Pons (tissue), 1 donor: ENCODE data around the gene CNTNAP3.
"Not testable (repeated sequence)": the region's sequence is repeated elsewhere in the genome, so short reads cannot be mapped to it uniquely, and the experiment has no call there.

Experiments used
- DNase-seq: peaks from one replicate; pipeline ENCODE4 v3.0.0-alpha.2; 2016; ENCODE audit warnings: low spot score

Gene CNTNAP3

DNA sequence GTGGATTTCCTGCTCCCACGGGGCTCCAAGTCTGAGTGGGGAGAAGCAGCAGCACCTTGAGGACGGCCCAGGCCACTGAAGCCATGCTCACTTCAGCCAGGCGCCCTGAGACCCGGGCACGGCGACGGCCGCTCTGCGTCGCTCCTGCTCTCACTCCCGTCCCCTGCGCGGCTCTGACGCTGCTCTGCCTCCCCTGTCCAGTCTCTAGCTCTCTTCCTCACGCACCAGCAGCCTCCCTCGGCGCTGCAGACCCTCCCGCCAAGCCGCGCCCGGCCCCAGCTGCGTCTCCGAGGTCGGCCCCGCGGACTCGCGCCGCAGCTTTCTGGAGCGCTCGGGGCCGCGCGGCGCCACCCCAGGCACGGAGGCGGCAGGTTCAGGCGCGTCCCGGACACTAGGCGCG lies at the start of gene CNTNAP3:
Gene CNTNAP3 (minus strand): TSS at position 188 of the 400 bp plus-strand sequence. CDS start 103 bp downstream, at position 85.
- DNase-seq: not testable (repeated sequence)

DNA sequence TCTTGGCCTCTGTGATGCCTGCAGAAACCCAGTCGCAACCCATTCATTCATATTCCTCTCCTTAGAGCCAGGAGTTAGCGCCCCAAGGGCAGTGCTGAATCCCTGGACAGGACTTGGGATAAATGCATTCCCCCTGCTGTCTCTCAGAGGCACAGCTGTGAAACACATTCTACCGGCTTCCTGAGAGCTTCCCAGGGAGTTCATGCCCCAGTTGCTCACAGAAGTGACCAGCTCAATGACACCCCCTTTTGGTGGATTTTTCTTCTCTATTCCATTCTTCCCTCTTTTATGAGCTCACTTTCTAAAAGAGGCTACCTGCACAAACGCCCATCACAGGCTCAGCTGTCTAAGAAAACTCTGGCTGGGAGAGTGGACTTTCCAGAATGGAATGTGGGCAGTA lies 8.0 kb downstream of the CNTNAP3 start:
- not testable (repeated sequence) for DNase-seq

DNA sequence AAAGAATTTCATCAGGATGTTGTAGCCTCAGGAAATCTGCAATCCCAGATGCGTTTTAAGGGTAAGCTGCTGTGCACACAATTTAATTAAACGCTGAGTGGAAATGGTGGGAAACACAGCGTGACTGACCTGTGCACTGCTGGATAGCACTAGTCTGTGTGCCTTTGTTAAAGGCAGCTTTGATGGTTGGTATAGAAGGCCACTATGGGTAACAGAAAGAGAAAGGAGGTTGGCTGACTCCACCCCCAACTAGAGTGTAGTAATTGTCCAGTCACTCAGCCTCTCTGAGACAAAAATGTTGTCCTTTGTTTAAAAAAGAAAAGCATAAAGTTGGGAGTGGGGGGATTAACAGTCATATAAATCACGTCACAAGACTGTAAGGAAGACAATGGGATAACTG lies 45.5 kb downstream of the CNTNAP3 start:
- not testable (repeated sequence) for DNase-seq

DNA sequence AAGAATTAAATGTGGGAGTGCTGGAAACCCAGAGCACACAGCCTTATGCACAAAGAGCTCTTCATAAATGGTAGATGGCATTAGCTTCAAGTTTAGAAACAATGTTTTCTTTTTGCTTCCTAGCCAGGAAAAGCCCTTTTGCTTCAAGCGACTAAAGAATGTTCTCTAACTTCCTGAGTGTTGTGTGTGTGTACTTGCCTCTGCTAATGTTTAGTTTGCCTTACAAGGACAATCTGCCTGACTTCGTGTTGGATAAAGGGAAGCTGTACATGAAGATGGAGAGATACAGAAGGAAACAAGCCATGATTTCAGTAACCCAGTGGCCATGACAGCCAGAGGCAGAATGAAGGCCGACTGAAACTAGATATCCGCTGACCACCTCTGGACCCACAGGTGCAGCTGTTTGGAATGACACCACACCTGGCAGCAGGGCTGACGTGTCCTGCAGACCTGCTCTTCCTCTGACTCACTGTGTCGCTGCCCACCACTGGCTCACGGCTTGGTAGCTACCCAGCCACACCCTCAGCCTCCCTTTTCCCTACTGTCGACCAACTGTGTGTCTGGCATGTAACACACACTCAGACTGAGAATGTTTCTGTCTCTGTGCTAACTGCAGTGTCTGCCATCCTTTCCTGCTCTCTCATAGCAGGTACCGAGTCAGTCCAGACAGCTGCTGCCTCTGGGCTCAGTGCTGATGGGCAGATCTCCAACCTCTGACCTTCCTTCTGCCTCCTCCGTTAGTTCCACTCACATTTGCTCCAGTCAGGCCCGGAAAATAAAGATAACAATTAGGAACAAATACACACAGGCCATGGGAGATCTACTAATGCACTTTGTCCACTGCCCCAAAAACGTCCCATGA lies 55.6 kb downstream of the CNTNAP3 start:
- not testable (repeated sequence) for DNase-seq

DNA sequence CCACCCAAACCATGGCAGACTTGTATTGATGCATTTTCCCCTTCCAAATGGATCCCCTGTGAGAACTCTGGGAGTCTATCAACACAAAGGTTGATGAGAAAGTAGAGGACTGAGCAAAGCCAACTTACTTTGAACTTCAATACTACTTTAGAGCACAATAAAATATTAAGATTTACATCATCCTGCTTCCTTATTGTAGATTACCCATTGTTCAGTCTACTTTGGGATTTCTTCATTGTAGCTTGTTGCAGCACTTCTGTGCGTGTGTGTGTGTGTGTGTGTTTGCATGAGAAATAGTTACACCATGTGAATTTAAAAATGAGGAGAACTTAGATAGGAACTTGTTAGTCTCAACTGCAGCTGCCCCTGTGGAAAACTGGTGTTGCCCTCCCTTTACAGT lies 72.0 kb downstream of the CNTNAP3 start:
- not testable (repeated sequence) for DNase-seq

DNA sequence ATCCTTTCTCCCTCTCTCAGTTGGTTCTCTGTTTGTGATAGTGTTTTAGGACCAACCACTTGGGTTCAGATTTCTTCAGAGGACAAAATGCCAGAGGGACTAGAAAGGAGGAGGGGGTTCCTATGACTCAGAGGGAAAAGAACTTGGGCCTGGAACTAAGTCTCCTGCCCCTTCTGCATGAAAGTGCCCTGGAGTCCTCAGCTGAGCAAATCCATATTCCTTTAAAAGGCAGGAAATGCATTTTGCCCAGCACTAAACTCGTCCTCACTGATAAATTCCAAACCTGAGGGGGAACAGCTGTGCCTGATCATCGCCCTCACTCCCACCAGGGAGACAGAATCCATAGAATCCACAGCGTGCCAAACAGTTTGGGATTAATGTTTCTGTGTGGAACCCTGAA lies 78.2 kb downstream of the CNTNAP3 start:
- DNase-seq: not testable (repeated sequence)

DNA sequence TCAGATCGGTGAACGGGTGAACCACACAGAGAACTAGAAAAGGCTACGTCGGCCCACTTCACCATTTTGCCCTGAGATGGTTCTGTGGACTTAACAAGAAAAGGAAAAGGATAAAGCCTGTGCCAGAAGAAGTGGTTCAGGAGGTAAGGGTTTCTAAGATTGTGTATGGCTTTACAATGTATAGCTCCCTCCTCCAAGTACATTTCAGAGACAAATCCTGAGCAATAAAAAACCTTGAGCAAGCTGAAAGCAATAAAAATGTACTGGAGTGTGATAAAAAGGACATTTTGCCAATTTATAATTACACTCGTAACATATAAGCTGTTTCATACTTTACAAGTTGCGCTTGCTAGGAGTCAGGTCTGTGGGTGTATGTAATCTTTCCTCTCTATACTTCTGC lies 81.3 kb downstream of the CNTNAP3 start:
- not testable (repeated sequence) for DNase-seq

DNA sequence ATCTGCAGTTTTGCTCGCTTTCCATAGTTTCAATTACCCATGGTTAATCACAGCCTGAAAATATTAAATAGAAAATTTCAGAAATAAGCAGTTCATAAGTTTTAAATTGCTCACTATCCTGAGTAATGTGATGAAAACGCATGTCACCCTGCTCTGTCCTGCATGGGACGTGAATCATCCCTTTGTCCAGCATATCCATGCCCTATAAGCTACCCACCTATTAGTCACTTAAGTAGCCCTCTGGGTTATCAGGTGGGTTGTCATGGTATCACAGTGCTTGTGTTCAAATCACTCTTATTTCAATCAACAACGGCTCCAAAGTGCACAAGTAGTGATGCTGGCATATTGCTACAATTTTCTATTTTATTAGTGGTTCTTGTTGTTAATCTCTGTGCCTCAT lies 82.1 kb downstream of the CNTNAP3 start:
- not testable (repeated sequence) for DNase-seq

DNA sequence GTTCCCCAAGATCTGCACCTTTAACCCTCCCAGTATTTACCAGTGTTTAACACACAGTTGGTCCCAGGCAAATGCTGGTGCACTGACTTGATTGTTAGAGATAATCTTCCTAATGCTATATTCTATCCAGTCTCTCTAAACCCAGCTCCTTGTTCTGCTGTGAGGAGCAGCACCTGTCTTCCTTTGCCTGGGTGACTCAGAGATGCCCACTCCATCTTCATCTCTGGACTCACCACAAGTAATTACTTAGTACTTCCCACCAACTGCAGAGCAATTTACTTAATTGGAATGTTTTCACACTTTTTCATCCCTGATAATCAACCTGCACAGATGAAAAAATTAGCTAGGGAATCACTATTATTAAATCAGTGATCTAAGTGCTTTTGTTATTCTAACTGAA lies 87.6 kb downstream of the CNTNAP3 start:
- DNase-seq: not testable (repeated sequence)

DNA sequence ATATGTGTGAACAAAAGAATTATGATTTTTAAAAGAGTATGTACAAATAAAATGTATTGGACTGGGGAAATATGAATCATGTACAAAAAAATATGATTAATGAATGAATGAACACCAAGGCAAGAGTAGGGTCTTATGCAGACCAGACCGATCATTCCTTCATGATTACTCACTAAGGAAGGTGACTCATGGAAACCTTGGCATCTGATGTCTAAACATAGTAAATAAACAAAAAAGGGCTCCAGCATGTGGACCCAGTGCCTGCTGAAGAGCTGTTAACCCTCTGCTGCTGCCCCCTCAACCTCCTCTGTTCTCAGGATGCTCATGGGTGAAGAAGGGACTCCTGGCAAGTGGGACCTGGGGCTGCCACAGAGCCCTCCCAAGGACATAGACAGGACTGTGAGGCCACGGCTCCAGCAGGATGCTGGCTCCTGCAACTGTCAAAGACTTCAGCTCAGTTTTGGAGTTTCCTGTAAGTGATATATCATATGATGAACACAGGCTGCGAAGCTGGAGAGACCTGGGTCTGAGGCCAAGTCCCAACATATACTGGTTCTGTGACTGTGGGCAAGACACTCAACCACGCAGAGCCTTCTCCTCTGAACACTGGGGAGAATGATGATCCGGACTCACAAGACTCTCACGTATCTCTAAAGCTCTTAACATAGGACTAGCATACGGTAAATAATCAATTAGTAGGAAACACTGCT lies 89.8 kb downstream of the CNTNAP3 start:
- DNase-seq: not testable (repeated sequence)

DNA sequence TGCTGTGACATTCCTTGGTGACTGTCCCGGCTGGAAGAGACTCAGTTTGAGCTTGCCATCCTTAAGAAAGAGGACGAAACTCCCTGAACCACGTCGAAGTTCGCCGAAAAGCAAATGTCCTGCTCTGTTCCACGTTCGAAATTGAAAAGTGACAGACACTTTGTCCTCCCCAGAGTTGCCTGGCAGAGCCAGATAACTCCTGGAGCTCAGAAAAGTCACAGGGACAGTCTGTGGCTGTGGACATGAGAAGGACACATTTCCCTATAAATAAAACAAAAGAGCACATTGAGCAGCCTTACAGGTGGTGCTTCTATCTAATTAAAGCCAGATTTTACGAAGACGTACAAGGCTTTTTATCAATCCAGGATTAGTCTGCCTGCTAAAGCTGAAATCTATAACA lies 116.6 kb downstream of the CNTNAP3 start:
- not testable (repeated sequence) for DNase-seq

DNA sequence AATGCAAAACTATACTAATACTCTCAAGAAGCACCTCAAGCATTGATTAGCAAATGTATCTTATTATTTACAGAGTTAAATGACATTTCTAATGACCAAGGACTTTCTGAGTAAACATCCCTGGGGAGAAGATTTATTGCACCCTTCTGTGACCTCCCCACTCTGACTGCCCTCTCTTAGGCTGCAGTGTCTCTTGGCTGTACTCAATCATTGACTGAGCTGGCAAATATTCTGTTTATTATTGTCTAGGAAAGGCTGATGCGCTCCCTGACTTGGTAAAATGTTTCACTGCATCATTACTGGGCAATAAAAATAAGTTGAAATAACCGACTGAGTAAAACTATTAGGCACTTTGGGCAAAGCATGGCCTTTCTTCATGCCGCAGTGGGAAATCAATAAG lies 130.3 kb downstream of the CNTNAP3 start:
- DNase-seq: not testable (repeated sequence)

DNA sequence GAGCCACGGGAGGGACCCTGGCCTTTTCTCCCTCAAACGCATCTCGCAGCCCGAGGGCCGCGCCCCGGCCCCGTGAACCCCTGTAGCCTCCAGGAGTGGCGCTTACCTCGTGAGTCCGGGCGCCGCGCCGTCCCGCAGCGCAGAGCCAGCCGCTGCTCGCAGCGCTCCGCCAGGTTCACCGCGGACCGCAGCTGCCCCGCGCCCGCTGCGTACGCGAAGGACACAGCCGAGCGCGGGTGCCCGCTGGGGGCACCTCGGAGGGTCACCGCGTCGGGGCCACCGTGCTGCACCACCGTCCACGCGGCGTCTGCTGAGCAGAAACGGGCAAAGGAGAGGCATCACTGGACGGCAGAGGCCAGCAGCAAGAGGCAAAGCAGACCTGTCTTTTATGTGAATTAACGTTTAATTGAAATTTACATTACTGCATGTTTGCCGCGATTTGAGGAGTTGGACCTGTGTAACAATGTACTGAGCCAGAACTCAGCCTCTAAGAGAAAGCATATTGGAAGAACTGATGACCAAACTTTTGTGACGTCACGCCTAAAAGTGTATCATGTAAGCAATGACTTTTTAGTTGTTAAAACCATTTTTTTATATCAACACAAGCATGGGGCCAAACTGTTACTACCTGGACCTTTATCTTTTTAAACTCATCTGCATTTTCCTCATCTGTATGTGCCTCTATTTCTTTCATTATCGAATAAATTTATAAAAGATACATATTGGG lies 155.0 kb downstream of the CNTNAP3 start:
- DNase-seq: not testable (repeated sequence)

DNA sequence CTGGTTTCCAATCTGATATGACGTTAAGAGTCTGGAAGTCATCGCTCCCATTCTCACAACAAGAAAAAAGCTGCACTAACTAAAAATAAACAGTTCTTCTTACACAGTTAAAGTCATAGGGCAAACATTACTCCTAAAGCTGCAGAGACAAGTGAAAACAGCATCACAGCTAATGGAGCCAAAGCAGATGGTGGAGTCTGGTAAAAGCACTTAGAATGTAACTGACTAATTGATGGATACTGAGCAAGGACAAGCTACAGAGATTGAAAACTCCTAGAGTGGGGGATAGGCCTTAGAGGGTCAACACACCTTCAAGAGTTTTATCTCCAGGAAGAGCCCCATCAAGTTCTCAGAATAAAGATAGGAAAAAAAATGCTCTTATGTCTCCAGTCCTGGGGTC lies 166.6 kb downstream of the CNTNAP3 start:
- DNase-seq: peak; percentile 1

DNA sequence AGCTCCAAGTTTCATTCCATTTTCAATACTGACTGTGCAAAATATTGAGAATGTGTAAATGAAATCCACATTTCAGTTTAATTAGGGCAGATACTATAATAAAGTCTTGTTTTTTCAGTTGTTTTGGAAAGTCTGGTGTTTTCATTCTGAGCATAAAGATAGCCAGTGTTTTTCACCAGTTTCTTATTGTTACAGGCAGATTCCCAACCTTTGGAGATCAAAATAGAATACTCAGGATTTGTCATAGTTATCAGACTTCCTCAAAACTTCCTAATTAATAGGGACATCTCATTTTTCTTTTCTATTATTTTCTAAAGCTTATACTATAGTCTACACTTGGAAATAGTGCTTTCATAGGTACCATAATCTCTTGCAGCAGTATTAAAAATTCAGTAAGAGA lies 176.2 kb downstream of the CNTNAP3 start:
- DNase-seq: not testable (repeated sequence)

DNA sequence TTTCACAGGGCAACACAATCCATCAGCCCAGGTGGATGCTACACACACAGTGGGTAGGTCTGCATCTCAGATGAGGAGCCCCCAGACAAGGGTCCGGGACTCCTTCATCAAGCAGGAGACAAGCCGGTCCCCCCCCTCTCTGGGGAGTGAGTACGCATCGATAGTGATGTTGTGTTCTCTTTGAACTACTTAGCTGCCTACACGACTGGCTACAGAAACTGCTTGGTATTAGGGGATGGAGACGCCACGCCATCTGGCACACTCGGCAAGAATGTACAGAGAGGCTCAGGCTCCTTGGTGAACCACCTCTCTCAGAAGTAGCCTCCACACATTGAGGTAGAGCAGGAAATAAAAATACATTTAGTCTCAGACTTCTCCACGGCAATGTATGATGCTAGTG lies 179.8 kb downstream of the CNTNAP3 start:
- DNase-seq: no peak

DNA sequence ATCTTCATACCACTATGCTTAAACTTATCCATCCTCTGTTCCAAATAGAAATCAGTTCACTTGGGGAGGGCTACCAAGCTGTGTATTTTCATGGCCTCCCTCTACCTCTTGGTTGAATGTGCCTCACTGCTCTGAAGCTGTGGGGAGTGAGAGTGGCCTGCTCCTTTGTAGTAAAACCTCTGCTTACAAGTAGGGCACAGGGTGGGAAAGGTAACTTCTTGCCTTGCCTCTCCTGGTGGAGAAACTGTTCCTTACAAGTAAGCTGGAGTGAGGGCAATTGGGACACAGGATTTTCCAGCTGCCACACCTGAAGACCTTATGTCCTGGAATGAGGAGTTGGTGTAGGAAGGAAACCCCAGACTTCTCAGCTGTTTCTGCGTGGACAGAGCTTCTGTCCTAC lies 190.8 kb downstream of the CNTNAP3 start:
- DNase-seq: not testable (repeated sequence)

DNA sequence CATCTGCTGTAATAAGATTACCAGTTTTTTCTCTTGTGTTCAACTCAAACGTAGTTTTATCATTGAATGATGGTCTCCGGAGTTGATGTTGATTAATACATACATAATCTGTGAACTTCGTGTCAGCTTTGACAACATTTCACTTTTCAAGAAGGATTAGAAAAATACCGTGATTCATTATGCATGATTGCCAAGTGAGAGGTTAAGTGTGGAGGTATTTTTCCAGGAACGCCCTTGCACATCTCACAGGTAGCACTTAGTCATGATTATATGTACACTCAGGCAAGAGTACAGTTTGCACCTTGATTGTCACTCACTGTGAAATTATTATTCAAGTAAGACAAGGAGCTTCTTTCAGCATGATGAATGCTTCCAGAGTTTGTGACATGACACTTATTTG lies 202.7 kb downstream of the CNTNAP3 start:
- DNase-seq: not testable (repeated sequence)

DNA sequence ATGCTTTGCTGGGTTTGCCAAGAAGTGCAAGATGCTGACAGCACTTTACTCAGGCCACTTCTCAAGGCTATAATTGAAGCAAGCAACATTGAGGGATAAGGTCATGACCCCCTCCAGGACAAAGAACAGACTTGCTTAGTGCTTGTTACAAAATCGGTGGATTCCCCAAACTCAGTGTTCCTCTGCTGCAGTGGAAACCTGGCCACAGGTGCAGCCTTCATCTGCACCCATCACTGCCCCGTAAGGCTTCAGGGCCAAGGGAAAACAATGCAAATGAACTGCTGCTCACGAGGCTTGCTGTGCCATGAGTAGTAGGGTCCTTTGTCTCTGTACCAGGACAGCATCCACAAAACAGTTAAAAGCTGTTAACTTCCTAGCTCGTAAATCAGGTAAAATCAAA lies 205.4 kb downstream of the CNTNAP3 start:
- not testable (repeated sequence) for DNase-seq

DNA sequence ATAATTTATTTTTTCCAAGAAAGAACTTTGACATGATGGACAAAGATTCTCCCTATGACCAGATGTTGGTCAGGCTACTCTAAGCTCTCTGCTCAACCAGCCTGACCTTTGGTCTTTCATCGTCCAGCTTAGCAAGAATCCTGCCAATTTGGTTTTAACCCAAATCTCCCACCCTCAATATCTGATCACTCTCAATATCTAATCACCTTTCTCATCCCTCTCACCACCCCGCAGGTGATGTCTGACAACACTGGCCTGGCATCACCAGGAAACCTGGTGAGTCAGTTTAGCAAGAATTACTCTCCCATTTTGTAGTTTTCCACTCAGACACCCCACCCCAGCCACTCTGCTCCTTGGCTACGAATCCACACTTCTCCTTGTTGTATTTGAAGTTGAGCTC lies 207.9 kb downstream of the CNTNAP3 start:
- DNase-seq: not testable (repeated sequence)

DNA sequence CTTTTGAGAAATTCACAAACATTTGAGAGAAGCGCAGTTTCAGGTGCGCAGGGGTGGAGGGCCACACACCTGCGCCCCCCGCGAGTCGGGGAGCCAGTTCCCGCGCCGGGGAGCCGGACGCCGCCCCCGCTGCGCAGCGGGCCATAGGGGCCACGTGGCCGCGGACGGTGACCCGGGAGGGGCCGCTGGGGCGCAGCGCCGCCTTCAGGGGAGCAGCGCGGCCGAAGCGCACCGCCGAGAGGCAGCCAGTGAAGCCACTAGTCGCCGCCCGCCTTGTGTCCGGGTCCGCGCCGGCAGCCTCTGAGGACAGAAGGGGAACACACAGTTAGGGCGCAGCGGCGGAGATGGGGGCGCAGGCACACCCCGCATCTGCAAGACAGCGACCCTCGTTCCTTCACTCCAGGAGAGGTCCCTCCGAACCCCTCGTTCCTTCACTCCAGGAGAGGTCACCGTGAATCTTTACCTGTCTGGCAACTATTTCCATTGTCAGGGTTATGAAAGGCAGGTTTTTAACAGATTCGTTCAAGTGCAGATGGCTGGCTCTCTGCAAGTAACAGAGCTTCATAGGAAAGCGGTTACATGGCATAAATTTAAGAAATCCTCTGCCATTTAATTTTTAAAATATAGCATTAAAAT lies 209.2 kb downstream of the CNTNAP3 start:
- not testable (repeated sequence) for DNase-seq

DNA sequence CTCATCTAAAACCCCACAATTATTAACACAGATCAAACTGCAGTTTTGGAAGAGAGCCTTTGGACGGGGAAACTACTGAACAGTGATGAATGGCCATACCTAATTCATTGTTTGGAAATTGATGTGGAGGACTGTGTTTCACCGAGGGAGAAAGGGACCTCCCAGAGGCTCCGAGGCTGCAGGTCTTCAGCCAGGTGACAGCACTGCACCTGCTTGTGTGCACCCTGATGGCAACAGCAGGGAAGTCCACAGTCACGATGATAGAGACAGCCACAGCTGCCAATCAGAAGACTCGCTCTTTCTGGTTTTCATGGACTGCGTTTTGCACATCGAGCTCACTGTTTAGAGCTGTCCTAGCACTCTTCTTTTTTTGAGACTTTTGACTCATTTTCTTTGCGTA lies 214.4 kb downstream of the CNTNAP3 start:
- DNase-seq: not testable (repeated sequence)
